Cardiac fibroblast (primary cell): Measurements from ENCODE around the gene VKORC1.

Experiments used
- DNase-seq, 2 donors: peaks; one replicate each; pipeline versions ENCODE4 v3.0.0 to v3.0.0-alpha.2; 2010; ENCODE audit warnings: low read depth in 2 of 2
- H3K4me3 ChIP-seq, 2 donors: replicated peaks in 1 of 2; 1 replicate in 1 of 2; 2 replicates in 1 of 2; pipeline ENCODE4 v1.5.1; 2011; ENCODE audit warnings: low read depth in 2 of 2, low read length in 2 of 2, mild to moderate bottlenecking in 2 of 2, moderate library complexity in 1 of 2
- TF ChIP-seq, protein P1 (sequence below): IDR thresholded peaks from one replicate; pipeline ENCODE4 v1.5.1; 2011; ENCODE audit warnings: low read depth, mild to moderate bottlenecking, low read length, inconsistent platforms

VKORC1 gene

DNA sequence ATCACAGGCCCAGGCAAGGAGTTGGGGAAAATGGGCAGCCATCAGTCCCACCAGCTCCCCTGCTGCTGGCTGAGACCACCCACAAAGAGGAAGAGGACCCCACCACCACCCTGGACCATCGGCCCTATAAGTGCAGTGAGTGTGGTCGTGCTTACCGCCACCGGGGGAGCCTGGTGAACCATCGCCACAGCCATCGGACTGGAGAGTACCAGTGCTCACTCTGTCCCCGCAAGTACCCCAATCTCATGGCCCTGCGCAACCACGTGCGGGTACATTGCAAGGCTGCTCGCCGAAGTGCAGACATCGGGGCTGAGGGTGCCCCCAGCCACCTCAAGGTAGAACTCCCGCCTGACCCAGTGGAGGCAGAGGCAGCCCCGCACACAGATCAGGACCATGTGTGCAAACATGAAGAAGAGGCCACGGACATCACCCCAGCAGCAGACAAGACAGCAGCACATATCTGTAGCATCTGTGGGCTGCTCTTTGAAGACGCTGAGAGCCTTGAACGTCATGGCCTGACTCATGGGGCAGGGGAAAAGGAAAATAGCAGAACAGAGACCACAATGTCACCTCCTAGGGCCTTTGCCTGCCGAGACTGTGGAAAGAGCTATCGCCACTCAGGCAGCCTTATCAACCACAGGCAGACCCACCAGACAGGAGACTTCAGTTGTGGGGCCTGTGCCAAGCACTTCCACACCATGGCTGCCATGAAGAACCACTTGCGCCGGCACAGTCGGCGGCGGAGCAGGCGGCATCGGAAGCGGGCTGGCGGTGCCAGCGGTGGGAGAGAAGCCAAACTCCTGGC is 16.8 kb downstream of the VKORC1 start:
- TF ChIP-seq, protein P1, sequence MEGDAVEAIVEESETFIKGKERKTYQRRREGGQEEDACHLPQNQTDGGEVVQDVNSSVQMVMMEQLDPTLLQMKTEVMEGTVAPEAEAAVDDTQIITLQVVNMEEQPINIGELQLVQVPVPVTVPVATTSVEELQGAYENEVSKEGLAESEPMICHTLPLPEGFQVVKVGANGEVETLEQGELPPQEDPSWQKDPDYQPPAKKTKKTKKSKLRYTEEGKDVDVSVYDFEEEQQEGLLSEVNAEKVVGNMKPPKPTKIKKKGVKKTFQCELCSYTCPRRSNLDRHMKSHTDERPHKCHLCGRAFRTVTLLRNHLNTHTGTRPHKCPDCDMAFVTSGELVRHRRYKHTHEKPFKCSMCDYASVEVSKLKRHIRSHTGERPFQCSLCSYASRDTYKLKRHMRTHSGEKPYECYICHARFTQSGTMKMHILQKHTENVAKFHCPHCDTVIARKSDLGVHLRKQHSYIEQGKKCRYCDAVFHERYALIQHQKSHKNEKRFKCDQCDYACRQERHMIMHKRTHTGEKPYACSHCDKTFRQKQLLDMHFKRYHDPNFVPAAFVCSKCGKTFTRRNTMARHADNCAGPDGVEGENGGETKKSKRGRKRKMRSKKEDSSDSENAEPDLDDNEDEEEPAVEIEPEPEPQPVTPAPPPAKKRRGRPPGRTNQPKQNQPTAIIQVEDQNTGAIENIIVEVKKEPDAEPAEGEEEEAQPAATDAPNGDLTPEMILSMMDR, result no peak
- no peak for DNase-seq
- H3K4me3 ChIP-seq, result no peak overlapping the region

DNA sequence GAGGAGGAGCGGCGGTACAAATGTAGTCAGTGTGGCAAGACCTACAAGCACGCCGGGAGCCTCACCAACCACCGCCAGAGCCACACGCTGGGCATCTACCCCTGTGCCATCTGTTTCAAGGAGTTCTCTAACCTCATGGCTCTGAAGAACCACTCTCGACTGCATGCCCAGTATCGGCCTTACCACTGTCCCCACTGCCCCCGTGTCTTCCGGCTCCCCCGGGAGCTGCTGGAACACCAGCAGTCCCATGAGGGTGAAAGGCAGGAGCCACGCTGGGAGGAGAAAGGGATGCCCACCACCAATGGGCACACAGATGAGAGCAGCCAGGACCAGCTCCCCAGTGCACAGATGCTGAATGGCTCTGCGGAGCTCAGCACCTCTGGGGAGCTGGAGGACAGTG is 17.6 kb downstream of the VKORC1 start:
- TF ChIP-seq, protein P1, result no peak

DNA sequence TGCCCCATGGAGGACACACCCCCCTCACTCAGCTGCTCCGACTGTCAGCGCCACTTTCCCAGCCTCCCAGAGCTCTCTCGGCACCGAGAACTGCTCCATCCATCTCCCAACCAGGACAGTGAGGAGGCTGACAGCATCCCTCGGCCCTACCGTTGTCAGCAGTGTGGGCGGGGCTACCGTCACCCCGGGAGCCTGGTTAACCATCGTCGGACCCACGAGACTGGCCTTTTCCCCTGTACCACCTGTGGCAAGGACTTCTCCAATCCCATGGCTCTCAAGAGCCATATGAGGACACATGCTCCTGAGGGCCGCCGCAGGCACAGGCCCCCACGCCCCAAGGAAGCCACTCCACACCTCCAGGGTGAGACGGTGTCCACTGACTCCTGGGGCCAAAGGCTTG is 18.3 kb downstream of the VKORC1 start:
- H3K4me3 ChIP-seq, result no peak overlapping the region
- TF ChIP-seq, protein P1, result no peak
- DNase-seq, result no peak

More for the DNA sequence above, 17.6 kb downstream of the VKORC1 start:
- H3K4me3 ChIP-seq, result no peak overlapping the region
- no peak for DNase-seq

DNA sequence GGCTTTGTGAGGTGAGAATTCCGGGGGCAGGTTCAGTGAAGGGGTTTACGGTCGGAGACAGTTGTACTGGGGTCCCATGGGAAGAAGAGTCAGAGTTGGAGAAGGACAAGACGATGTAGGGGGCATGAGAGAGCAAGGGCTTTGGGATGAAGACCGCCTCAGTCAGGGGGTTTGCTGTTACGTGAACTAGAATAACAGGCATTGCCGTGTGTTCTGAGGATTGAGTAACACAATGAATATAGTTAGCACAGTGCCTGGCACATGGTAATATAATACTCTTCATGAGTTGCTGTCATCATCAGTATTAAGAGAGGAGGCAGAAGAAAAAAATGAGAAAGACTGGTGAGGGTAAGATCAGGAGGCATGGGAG is 19.8 kb downstream of the VKORC1 start:
- DNase-seq, result peak in 1 of 2 donors; percentile 18
- TF ChIP-seq, protein P1, result no peak
- peak overlapping the region; percentile 92 to 97 for H3K4me3 ChIP-seq

DNA sequence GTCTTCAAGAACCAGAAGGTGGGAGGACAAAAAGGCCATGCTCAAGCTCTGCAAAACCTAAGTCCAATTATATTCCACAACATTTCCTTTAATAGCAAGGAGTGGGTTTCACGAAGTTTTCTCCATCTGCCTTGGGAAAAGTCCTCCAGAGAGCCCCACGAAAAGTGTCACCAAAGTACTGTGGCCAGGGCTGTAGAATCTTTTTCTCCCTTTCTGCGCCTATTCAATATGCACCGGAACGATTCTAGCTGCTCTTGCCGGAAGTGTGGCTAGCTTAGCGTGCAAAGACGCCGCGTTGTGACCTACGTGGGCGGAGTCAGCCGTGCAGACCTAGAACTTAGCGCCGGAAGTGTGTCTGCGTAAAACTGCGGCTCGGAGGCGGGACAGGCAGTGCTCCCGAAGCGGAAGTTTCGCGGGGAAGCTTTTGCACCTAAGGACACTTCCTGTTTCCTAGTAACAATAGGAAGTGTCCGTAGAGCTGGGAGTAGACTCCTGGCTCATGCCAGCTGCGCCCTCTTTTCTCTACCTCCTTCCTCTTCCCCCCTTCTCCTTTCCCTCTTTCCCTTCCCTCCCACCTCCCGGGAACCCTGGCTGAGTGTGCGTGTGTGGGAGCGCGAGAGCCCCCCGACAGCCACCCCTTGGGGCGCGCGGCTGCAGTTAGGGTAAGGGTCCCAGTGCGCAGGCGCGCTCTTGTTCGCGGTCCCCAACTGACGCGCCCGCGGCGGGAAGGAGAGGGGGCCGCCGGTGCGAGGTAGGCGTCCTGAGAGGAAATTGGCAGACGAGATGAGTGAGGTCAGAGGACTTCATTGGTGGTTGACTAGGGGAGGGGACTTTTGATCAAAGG is 20.4 kb downstream of the VKORC1 start, which contains the start of the genes ZNF646 and ZNF668:
Gene ZNF646, plus strand, starts transcription at position 453 of the 844 bp plus-strand sequence. CDS start 1,903 bp downstream, outside the sequence.
Gene ZNF668, minus strand, starts transcription at position 271 of the 844 bp plus-strand sequence. CDS start 9,781 bp downstream, outside the sequence.
- peak within 1 kb of the TSS; percentile 92 to 97 for H3K4me3 ChIP-seq
- TF ChIP-seq, protein P1, result no peak
- DNase-seq, result peak; percentile 99

DNA sequence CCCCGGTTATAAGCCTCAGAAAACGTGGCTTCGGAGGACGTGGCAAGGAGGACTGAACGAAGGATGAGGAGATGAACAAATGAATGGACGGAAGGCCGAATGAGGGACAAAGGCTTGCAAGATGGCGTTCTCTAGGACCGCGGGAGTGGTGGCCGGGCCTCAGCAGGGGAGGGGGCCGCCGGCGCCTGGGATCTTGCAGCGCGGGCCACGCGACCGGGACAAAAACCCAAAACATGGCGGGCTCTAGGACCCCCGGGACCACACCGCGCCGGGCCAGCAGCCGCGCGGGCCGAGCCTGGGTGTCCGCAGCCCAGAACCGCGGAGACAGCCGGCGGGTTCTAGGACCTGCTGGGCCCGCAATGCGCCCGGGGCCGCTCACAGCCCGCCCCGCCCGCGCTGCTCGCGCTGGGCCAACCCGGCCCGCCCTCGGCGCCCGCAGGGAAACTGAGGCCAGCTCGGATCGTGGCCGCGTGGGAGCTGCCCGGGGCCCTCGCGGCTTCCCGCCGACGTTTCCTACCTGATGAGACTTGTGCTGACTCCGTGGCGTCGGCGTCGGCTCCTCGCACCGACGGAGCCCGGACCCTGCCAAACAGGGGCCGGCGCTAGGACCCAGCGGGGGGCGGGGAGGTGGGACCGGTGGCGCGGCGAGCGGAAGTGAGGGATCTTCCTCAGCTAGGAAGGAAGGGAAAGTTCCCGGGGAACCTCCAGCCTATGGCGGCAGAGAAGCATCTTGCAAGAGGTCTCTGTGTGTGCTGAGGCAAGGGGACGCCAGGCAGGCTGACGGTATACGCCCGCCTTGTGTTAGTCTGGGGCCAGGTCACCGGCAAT is 21.2 kb downstream of the VKORC1 start:
- peak overlapping the region; percentile 92 to 97 for H3K4me3 ChIP-seq
- TF ChIP-seq, protein P1, result no peak
- DNase-seq, result peak; percentile 92
